ENCODE results near the gene CHCHD5. TPM values are rescaled to one million over a fixed set of nuclear protein-coding genes. Genes with fewer than 3 reads are reported as not detected.
A peak's percentile ranks its signal among the peaks of the same experiment; 100 is the strongest.

The CHCHD5 gene
- total and polyA plus RNA-seq, 4 donors: 5.0 to 59.9 (median 21.2) TPM

DNA sequence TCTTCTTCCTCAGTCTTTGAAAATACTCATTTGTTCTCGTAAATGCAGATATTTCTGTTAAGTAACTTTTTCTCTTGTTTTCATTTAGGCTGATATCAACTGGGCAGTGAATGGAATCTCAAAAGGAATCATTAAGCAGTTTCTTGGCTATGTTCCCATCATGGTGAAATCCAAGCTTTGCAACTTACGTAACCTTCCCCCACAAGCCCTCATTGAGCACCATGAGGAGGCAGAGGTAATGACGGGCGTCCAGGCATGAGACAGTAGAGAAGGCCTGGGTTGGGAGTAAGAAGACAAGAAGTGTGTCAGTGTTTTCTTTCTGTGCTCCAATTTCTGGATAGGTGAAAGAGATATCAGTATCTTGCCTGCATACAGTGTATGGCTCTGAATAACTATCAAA is 37.1 kb upstream of the CHCHD5 start:
- Histone ChIP-seq H3K36me3 (ENCODE audit: control insufficient read depth in 4 of 4, insufficient read depth in 3 of 4, low read depth in 1 of 4, low read length in 3 of 4) (peaks cover 7 to 36% (median 21%) of the 10 kb centered on the region in 4 donors), H3K4me3 (ENCODE audit: low read depth in 1 of 3, low read length in 3 of 3) (no peak overlapping the region), H3K9ac (ENCODE audit: low read depth in 1 of 2, low read length in 2 of 2) (no peak overlapping the region), H3K4me1 (ENCODE audit: control insufficient read depth in 4 of 4, insufficient read depth in 4 of 4, low read length in 3 of 4) (peaks cover 7 to 28% (median 16%) of the 10 kb centered on the region in 4 donors), H3K9me3 (ENCODE audit: control insufficient read depth in 4 of 4, low read length in 3 of 4) (no peaks in the 10 kb centered on the region), H3K27ac (ENCODE audit: low read depth in 1 of 2, low read length in 2 of 2) (peak overlapping the region; percentile 40 to 60), H3K27me3 (ENCODE audit: control insufficient read depth in 4 of 4, insufficient read depth in 4 of 4, low read length in 3 of 4) (no peaks in the 10 kb centered on the region)
- no peak for DNase-seq (ENCODE audit: low spot score)
- TF ChIP-seq RXRA (IDR thresholded peaks at IDR 0.05) (peak; percentile 41 to 72), JUND (IDR thresholded peaks at IDR 0.05) (peak; percentile 18 to 36), RAD21 (IDR thresholded peaks at IDR 0.05) (peak; percentile 21 to 39), FOXA2 (IDR thresholded peaks at IDR 0.05) (no peak), FOXA1 (IDR thresholded peaks at IDR 0.05) (no peak), TAF1 (conservative IDR thresholded peaks at IDR 0.05) (no peak), YY1 (IDR thresholded peaks at IDR 0.05) (peak; percentile 68), HNF4G (IDR thresholded peaks at IDR 0.05) (no peak), EGR1 (IDR thresholded peaks at IDR 0.05; ENCODE audit: low read depth in 2 of 2) (no peak), NR2F2 (IDR thresholded peaks at IDR 0.05) (no peak), HNF4A (conservative IDR thresholded peaks at IDR 0.05) (peak; percentile 46 to 64), GABPA (IDR thresholded peaks at IDR 0.05 in 1 of 2, conservative IDR thresholded peaks at IDR 0.05 in 1 of 2) (peak in 1 of 2 donors; percentile 68), SP1 (IDR thresholded peaks at IDR 0.05) (peak; percentile 46)
- TF ChIP-seq, protein P1, sequence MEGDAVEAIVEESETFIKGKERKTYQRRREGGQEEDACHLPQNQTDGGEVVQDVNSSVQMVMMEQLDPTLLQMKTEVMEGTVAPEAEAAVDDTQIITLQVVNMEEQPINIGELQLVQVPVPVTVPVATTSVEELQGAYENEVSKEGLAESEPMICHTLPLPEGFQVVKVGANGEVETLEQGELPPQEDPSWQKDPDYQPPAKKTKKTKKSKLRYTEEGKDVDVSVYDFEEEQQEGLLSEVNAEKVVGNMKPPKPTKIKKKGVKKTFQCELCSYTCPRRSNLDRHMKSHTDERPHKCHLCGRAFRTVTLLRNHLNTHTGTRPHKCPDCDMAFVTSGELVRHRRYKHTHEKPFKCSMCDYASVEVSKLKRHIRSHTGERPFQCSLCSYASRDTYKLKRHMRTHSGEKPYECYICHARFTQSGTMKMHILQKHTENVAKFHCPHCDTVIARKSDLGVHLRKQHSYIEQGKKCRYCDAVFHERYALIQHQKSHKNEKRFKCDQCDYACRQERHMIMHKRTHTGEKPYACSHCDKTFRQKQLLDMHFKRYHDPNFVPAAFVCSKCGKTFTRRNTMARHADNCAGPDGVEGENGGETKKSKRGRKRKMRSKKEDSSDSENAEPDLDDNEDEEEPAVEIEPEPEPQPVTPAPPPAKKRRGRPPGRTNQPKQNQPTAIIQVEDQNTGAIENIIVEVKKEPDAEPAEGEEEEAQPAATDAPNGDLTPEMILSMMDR (IDR thresholded peaks at IDR 0.05; ENCODE audit: low read depth, low read length, missing input control): no peak
- TF ChIP-seq, protein P2, sequence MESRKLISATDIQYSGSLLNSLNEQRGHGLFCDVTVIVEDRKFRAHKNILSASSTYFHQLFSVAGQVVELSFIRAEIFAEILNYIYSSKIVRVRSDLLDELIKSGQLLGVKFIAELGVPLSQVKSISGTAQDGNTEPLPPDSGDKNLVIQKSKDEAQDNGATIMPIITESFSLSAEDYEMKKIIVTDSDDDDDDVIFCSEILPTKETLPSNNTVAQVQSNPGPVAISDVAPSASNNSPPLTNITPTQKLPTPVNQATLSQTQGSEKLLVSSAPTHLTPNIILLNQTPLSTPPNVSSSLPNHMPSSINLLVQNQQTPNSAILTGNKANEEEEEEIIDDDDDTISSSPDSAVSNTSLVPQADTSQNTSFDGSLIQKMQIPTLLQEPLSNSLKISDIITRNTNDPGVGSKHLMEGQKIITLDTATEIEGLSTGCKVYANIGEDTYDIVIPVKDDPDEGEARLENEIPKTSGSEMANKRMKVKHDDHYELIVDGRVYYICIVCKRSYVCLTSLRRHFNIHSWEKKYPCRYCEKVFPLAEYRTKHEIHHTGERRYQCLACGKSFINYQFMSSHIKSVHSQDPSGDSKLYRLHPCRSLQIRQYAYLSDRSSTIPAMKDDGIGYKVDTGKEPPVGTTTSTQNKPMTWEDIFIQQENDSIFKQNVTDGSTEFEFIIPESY (IDR thresholded peaks at IDR 0.05): no peak
- TF ChIP-seq, protein P3, sequence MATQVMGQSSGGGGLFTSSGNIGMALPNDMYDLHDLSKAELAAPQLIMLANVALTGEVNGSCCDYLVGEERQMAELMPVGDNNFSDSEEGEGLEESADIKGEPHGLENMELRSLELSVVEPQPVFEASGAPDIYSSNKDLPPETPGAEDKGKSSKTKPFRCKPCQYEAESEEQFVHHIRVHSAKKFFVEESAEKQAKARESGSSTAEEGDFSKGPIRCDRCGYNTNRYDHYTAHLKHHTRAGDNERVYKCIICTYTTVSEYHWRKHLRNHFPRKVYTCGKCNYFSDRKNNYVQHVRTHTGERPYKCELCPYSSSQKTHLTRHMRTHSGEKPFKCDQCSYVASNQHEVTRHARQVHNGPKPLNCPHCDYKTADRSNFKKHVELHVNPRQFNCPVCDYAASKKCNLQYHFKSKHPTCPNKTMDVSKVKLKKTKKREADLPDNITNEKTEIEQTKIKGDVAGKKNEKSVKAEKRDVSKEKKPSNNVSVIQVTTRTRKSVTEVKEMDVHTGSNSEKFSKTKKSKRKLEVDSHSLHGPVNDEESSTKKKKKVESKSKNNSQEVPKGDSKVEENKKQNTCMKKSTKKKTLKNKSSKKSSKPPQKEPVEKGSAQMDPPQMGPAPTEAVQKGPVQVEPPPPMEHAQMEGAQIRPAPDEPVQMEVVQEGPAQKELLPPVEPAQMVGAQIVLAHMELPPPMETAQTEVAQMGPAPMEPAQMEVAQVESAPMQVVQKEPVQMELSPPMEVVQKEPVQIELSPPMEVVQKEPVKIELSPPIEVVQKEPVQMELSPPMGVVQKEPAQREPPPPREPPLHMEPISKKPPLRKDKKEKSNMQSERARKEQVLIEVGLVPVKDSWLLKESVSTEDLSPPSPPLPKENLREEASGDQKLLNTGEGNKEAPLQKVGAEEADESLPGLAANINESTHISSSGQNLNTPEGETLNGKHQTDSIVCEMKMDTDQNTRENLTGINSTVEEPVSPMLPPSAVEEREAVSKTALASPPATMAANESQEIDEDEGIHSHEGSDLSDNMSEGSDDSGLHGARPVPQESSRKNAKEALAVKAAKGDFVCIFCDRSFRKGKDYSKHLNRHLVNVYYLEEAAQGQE (IDR thresholded peaks at IDR 0.05): no peak
- TF ChIP-seq, protein P4, sequence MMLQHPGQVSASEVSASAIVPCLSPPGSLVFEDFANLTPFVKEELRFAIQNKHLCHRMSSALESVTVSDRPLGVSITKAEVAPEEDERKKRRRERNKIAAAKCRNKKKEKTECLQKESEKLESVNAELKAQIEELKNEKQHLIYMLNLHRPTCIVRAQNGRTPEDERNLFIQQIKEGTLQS (IDR thresholded peaks at IDR 0.05): no peak
- TF ChIP-seq, protein P5, sequence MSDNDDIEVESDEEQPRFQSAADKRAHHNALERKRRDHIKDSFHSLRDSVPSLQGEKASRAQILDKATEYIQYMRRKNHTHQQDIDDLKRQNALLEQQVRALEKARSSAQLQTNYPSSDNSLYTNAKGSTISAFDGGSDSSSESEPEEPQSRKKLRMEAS (IDR thresholded peaks at IDR 0.05): peak; percentile 84
- 41% methylated on average over 4 of the region's 4 CpGs for WGBS
